HCT116 (cell line): ENCODE measurements around the gene C1QTNF12.

Experiments
- ATF3 ChIP-seq: IDR thresholded peaks from 2 replicates; pipeline ENCODE4 v1.6.1; 2012
- EGR1 ChIP-seq: IDR thresholded peaks from 2 replicates; pipeline ENCODE4 v1.6.1; 2012; ENCODE audit warnings: low read depth
- ELF1 ChIP-seq: IDR thresholded peaks from 2 replicates; pipeline ENCODE4 v1.6.1; 2012; ENCODE audit warnings: low read depth, borderline replicate concordance
- EZH2 ChIP-seq: fragments of 200-600 bp; sonication (generic); IDR thresholded peaks from 2 replicates; pipeline ENCODE4 v1.6.1; 2017; ENCODE audit warnings: antibody characterized with exemption, mixed run types
- EZH2phosphoT487 ChIP-seq: fragments of 200-600 bp; IDR thresholded peaks from 2 replicates; pipeline ENCODE4 v1.6.1; 2018; ENCODE audit warnings: antibody characterized with exemption, borderline replicate concordance
- POLR2A ChIP-seq: IDR thresholded peaks from 2 replicates; pipeline ENCODE4 v1.7.0; 2011; ENCODE audit warnings: borderline replicate concordance; ENCODE audit not compliant: insufficient read depth, insufficient read length; ENCODE audit errors: extremely low read depth
- POLR2AphosphoS5 ChIP-seq: IDR thresholded peaks from 2 replicates; pipeline ENCODE4 v1.6.1; 2011; ENCODE audit warnings: mild to moderate bottlenecking, low read depth, low read length, moderate library complexity
- RAD21 ChIP-seq: IDR thresholded peaks from 2 replicates; pipeline ENCODE4 v1.6.1; 2012; ENCODE audit warnings: low read depth, mild to moderate bottlenecking
- SIN3A ChIP-seq: IDR thresholded peaks from 2 replicates; pipeline ENCODE4 v1.6.1; 2012; ENCODE audit warnings: low read depth
- SP1 ChIP-seq: IDR thresholded peaks from 2 replicates; pipeline ENCODE4 v1.6.1; 2012; ENCODE audit warnings: low read depth
- ZNF274 ChIP-seq: fragments of 200-500 bp; sonication (Bioruptor generic); IDR thresholded peaks from 2 replicates; pipeline ENCODE4 v1.6.1; 2014; ENCODE audit warnings: mild to moderate bottlenecking, low read depth, low read length, inconsistent platforms
- TF ChIP-seq, protein P1 (sequence below), 3 experiments: fragments of 200-600 bp in 1 of 3; sonication (generic) in 1 of 3; IDR thresholded peaks in 2 of 3; conservative IDR thresholded peaks in 1 of 3; 2 replicates each; pipeline ENCODE4 v1.5.1; 2012 to 2017; ENCODE audit warnings: low read depth in 2 of 3, low read length in 2 of 3, antibody characterized with exemption in 1 of 3, borderline replicate concordance in 1 of 3, control low read depth in 1 of 3, mild to moderate bottlenecking in 1 of 3, mixed read lengths in 1 of 3, mixed run types in 1 of 3, moderate library complexity in 1 of 3; ENCODE audit not compliant: insufficient read depth in 1 of 3
- TF ChIP-seq, protein P2 (sequence below): IDR thresholded peaks from 2 replicates; pipeline ENCODE4 v1.6.1; 2011; ENCODE audit warnings: mild to moderate bottlenecking, low read length, moderate library complexity; ENCODE audit not compliant: insufficient replicate concordance; ENCODE audit errors: extremely low read depth

- TF ChIP-seq EZH2 (no peak), SIN3A (no peak), RAD21 (no peak), EZH2phosphoT487 (no peak), POLR2A (no peak), ZNF274 (no peak), EGR1 (no peak), POLR2AphosphoS5 (no peak), ELF1 (no peak), SP1 (no peak), ATF3 (no peak)
- TF ChIP-seq, protein P1, sequence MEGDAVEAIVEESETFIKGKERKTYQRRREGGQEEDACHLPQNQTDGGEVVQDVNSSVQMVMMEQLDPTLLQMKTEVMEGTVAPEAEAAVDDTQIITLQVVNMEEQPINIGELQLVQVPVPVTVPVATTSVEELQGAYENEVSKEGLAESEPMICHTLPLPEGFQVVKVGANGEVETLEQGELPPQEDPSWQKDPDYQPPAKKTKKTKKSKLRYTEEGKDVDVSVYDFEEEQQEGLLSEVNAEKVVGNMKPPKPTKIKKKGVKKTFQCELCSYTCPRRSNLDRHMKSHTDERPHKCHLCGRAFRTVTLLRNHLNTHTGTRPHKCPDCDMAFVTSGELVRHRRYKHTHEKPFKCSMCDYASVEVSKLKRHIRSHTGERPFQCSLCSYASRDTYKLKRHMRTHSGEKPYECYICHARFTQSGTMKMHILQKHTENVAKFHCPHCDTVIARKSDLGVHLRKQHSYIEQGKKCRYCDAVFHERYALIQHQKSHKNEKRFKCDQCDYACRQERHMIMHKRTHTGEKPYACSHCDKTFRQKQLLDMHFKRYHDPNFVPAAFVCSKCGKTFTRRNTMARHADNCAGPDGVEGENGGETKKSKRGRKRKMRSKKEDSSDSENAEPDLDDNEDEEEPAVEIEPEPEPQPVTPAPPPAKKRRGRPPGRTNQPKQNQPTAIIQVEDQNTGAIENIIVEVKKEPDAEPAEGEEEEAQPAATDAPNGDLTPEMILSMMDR (IDR thresholded peaks at IDR 0.05 in 2 of 3, conservative IDR thresholded peaks at IDR 0.05 in 1 of 3; ENCODE audit: borderline replicate concordance in 1 of 3, insufficient read depth in 1 of 3, low read depth in 2 of 3, low read length in 2 of 3) = no peak
- TF ChIP-seq, protein P2, sequence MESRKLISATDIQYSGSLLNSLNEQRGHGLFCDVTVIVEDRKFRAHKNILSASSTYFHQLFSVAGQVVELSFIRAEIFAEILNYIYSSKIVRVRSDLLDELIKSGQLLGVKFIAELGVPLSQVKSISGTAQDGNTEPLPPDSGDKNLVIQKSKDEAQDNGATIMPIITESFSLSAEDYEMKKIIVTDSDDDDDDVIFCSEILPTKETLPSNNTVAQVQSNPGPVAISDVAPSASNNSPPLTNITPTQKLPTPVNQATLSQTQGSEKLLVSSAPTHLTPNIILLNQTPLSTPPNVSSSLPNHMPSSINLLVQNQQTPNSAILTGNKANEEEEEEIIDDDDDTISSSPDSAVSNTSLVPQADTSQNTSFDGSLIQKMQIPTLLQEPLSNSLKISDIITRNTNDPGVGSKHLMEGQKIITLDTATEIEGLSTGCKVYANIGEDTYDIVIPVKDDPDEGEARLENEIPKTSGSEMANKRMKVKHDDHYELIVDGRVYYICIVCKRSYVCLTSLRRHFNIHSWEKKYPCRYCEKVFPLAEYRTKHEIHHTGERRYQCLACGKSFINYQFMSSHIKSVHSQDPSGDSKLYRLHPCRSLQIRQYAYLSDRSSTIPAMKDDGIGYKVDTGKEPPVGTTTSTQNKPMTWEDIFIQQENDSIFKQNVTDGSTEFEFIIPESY = no peak
These were observed 6.8 kb upstream of the C1QTNF12 start for GRCh38 chr1:1253314-1253713.
